GM19467 (cell line): ENCODE measurements around the gene ZNF763.
"Not testable (repeated sequence)": the region's sequence is repeated elsewhere in the genome, so short reads cannot be mapped to it uniquely, and the experiment has no call there.

Source experiments
- ATAC-seq: cut with Tn5 transposase; IDR thresholded peaks from one replicate; pipeline ENCODE4 v1.9.1; 2021; ENCODE audit warnings: mild to moderate bottlenecking, moderate library complexity; ENCODE audit not compliant: unreplicated experiment

ZNF763 gene

DNA sequence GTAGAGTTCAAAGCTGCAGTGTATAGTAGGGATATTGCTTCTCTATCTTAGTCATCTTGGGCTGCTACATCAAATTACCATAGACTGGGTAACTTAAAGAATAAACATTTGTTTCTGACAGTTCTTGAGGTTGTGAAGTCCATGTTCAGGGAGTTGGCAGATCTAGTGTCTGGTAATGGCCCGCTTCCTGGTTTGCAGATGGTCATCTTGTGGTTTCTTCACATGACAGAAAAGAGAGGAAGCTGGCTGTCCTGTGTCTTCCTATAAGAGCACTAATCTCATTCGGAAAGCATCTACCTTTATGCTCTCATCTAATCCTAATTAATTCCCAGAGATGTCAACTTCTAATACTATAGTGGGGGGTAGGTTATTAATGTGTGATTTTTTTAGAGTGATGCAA, 6.2 kb downstream of the ZNF763 start:
- no peak for ATAC-seq

DNA sequence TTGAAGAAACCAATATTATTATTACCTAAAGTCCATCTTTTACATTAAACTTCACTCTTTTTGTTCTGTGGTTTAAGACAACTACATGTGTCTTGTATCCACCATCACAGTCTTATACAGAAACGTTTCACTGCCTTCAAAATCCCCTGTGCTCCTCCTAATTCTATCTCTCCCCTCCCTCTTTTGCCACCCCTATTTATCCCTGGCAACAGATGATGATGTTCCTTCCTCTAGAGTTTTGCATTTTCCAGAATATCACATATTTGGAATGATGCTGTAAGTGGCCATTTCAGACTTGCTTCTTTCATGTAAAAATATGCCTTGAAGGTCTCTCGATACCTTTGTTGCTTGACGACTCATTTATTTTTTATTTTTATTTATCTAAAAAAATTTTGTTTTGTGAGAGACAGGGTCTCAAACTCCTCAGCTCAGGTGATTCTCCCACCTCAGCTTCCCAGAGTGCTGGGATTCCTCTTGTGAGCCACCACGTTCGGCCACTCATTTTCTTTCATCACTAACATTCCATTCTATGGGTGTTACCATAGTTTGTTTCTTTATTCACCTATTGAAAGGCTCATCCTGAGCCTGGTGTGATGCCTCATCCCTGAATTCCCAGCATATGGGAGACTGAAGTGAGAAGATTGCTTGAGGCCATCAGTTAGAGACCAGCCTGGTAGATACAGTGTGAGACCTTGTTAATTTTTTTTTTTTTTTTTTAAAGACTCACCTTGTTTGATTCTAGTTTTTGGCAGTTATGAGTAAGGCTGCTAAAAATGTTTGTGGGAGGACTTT, 8.4 kb downstream of the ZNF763 start:
- ATAC-seq: no peak

DNA sequence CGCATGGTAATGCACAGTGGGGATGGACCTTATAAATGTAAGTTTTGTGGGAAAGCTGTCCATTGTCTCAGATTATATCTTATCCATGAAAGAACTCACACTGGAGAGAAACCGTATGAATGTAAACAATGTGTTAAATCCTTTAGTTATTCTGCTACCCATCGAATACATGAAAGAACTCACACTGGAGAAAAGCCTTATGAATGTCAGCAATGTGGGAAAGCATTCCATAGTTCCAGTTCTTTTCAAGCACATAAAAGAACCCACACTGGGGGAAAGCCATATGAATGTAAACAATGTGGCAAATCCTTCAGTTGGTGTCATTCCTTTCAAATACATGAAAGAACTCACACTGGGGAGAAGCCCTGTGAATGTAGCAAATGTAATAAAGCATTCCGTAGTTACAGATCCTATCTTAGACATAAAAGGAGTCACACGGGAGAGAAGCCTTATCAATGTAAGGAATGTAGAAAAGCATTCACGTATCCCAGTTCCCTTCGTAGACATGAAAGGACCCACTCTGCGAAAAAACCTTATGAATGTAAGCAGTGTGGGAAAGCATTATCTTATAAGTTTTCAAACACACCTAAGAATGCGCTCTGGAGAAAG, 13.8 kb downstream of the ZNF763 start:
- ATAC-seq: no peak

GRCh38 chr19:11979527-11979926, 14.7 kb downstream of the ZNF763 start:
- no peak for ATAC-seq

- no peak for ATAC-seq
These were observed 17.7 kb downstream of the ZNF763 start for GRCh38 chr19:11982526-11982925.

DNA sequence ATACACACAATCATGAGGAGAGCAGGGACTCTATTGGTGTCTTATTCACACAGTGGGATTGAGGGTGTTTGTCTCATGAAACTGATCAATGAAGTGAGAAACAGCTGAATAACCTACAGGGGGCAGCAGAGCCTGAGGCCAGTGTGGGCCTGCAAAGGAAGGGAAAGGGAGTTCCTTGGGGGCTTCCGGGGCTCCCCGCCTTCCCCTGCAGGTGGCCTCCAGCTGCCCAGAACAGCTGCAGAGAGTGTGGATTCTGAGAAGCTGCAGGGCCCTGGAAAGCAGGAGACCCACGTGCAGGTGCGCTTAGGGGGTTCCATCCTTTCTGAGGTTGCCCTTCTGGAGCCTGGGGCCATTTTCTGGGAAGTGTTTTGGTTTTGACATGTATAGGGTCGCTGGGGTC, 20.1 kb downstream of the ZNF763 start:
- no peak for ATAC-seq

GRCh38 chr19:11986754-11987153, 21.9 kb downstream of the ZNF763 start:
- ATAC-seq: no peak

GRCh38 chr19:11987405-11988281, 22.8 kb downstream of the ZNF763 start:
- peak; percentile 83 for ATAC-seq

DNA sequence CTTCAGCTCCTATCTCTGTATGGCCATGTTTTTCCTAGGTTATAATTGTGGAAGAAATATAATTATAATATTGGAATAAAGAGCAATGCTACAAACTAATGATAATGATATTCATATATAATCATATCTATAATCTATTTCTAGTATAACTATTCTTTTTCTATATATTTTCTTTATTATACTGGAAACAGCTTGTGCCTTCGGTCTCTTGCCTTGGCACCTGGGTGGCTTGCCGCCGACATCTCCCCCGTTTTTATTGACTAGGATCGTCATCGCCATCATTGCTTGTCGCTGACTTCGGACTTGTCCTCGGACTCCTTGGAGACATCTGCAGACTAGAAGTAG, 24.2 kb downstream of the ZNF763 start:
- no peak for ATAC-seq

DNA sequence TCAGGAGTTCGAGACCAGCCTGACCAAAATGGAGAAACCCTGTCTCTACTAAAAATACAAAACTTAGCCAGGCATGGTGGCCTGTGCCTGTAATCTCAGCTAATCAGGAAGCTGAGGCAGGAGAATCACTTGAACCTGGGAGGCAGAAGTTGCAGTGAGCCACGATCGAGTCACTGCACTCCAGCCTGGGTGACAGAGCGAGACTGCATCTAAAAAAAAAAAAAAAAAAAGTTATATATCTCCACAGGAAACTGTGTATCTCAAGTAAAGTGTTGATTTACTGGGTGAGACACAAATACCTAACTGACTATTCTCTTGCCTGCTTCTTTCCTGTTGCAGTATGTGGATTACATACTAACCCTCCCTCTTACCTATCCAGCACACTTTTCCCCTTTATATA, 27.1 kb downstream of the ZNF763 start:
- not testable (repeated sequence) for ATAC-seq

DNA sequence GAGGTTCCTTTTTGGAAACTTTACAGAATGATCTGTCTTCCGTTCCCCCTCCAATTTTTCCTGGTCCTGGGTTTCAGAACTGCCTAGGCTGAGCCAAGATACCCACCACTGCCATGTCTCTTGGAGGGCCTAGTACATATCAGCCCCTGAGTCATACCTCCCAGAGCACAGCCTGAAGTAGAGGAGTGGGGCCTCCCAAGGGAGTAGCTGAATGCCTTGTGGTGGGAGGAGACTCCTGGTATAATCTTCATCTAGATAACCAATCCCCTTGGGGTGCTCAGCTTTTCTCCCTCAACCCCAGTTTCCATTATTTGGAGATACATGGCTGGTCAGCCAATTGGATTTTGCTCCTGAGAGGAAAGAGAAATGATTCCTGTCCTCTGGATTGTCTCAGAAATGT, 30.3 kb downstream of the ZNF763 start:
- no peak for ATAC-seq

DNA sequence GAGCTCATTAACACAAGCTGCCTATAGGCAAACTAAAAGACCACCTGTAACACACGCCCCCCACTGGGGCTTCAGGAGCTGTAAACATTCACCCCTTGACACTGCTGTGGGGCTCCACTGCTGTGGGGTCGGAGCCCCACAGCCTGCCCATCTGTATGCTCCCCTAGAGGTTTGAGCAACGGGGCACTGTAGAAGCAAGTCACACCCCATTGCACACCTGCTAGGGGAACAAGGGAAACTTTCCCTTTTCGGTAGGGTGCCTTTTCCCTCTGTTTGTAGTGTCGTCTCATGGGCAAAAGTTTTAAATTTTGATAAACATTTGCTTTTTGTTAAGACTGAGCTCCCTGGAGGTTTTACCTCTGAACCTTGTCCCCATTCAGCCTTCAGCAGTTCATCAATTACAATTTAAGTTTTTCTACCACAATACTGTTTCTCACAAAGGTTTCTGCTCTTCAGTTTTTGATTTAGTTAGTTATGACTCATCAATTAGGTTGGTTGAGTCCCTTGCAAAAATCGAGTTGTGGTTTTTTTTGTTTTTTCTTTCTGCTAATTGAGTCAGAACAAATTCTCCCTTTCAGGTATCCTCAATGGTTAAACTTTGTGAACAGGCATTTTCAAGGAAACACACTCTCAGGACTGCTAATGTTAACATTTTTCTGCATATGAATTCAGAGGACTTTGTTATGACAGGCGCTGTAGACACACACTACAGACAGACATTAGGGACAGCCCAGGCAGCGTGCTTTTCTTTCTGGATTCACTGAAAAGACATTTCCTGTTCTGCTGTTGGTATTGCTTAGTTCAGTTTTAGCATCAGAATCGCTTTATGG, 35.5 kb downstream of the ZNF763 start:
- peak; percentile 67 for ATAC-seq

- no peak for ATAC-seq
These were observed 50.3 kb downstream of the ZNF763 start for GRCh38 chr19:12015015-12015752.

- ATAC-seq: no peak
These were observed 50.9 kb downstream of the ZNF763 start for GRCh38 chr19:12015753-12016116.
